Ascending aorta (tissue), 2 donors: ENCODE results near the gene HIVEP3. TPM values are rescaled to one million over a fixed set of nuclear protein-coding genes. Genes with fewer than 3 reads are reported as not detected.

Source experiments
- DNase-seq, 2 donors: peaks; one replicate each; pipeline ENCODE4 v3.0.0-alpha.2; 2019; ENCODE audit warnings: low spot score in 2 of 2
- H3K27ac ChIP-seq, 2 donors: fragments of 200-600 bp; sonication (generic); one replicate each; pipeline ENCODE4 v1.5.1; 2016 to 2017; ENCODE audit warnings: mild to moderate bottlenecking in 1 of 2
- H3K27me3 ChIP-seq: fragments of 200-600 bp; sonication (generic); one replicate; pipeline ENCODE4 v1.5.1; 2017
- H3K36me3 ChIP-seq, 2 donors: fragments of 200-600 bp; sonication (generic); one replicate each; pipeline ENCODE4 v1.5.1; 2016
- H3K4me1 ChIP-seq, 2 donors: fragments of 200-600 bp; sonication (generic); one replicate each; pipeline ENCODE4 v1.5.1; 2016 to 2017; ENCODE audit warnings: mild to moderate bottlenecking in 1 of 2
- H3K4me3 ChIP-seq, 2 donors: fragments of 200-600 bp; sonication (generic); one replicate each; pipeline ENCODE4 v1.5.1; 2016 to 2017; ENCODE audit warnings: mild to moderate bottlenecking in 1 of 2
- H3K9me3 ChIP-seq, 2 donors: fragments of 200-600 bp; sonication (generic); one replicate each; pipeline ENCODE4 v1.5.1; 2016
- CTCF ChIP-seq, 3 experiments: fragments of 200-600 bp in 2 of 3; fragments of 450-650 bp in 1 of 3; sonication (generic) in 2 of 3; IDR thresholded peaks; one replicate each; pipeline ENCODE4 v1.5.1; 2016 to 2019; ENCODE audit warnings: antibody characterized with exemption in 3 of 3, mild to moderate bottlenecking in 1 of 3, moderate library complexity in 1 of 3
- intact Hi-C: fragments of 100-400 bp; cut with DNase I; formaldehyde crosslinking; loops from one replicate; pipeline ENCODE4 v1.15.1; 2023
- total RNA-seq: library from RNA; depleted of rRNA; stranded (reverse); fragments of >200 nt; gene quantifications from one replicate; pipeline ENCODE4 v1.1.0, GENCODE V29; 2016

HIVEP3 gene
- total RNA-seq, 1 donor from 2014 or later, result 0.32 TPM

GRCh38 chr1:41900603-41901444, 17.9 kb downstream of the HIVEP3 start:
- intact Hi-C loops, result no loop called here
- no peaks in the 10 kb centered on the region for H3K9me3 ChIP-seq
- no peaks in the 10 kb centered on the region for H3K36me3 ChIP-seq
- H3K4me1 ChIP-seq, result no peaks in the 10 kb centered on the region
- no peak overlapping the region for H3K4me3 ChIP-seq
- no peaks in the 10 kb centered on the region for H3K27me3 ChIP-seq
- no peak for TF ChIP-seq CTCF (IDR thresholded peaks at IDR 0.05)
- no peak overlapping the region for H3K27ac ChIP-seq
- no peak for DNase-seq

GRCh38 chr1:41898191-41898713, 20.5 kb downstream of the HIVEP3 start:
- TF ChIP-seq CTCF (IDR thresholded peaks at IDR 0.05), result no peak
- DNase-seq, result no peak

GRCh38 chr1:41895552-41895951, 23.2 kb downstream of the HIVEP3 start:
- DNase-seq, result no peak
- no peaks in the 10 kb centered on the region for H3K27me3 ChIP-seq
- intact Hi-C loops, result no loop called here
- H3K4me1 ChIP-seq, result peaks cover 2 to 9% of the 10 kb centered on the region in 2 donors
- no peak for TF ChIP-seq CTCF (IDR thresholded peaks at IDR 0.05)
- no peak overlapping the region for H3K4me3 ChIP-seq
- no peaks in the 10 kb centered on the region for H3K9me3 ChIP-seq
- no peaks in the 10 kb centered on the region for H3K36me3 ChIP-seq
- H3K27ac ChIP-seq, result no peak overlapping the region

More at GRCh38 chr1:41898191-41898713, 20.5 kb downstream of the HIVEP3 start:
- Histone ChIP-seq H3K27me3 (no peaks in the 10 kb centered on the region), H3K36me3 (no peaks in the 10 kb centered on the region), H3K4me1 (peaks cover 0 to 2% of the 10 kb centered on the region in 2 donors), H3K27ac (no peak overlapping the region), H3K4me3 (no peak overlapping the region), H3K9me3 (no peaks in the 10 kb centered on the region)
- intact Hi-C loops, result no loop called here

- DNase-seq, result no peak
- H3K4me1 ChIP-seq, result peaks cover 2 to 10% of the 10 kb centered on the region in 2 donors
- no peak for TF ChIP-seq CTCF (IDR thresholded peaks at IDR 0.05)
- H3K36me3 ChIP-seq, result no peaks in the 10 kb centered on the region
- H3K27me3 ChIP-seq, result no peaks in the 10 kb centered on the region
- H3K4me3 ChIP-seq, result no peak overlapping the region
- no peak overlapping the region for H3K27ac ChIP-seq
- intact Hi-C loops, result no loop called here
- H3K9me3 ChIP-seq, result no peaks in the 10 kb centered on the region
These were observed 23.8 kb downstream of the HIVEP3 start for GRCh38 chr1:41894808-41895483.

- Histone ChIP-seq H3K9me3 (no peaks in the 10 kb centered on the region), H3K4me1 (peaks cover 2 to 10% of the 10 kb centered on the region in 2 donors), H3K36me3 (no peaks in the 10 kb centered on the region), H3K4me3 (no peak overlapping the region), H3K27ac (no peak overlapping the region), H3K27me3 (no peaks in the 10 kb centered on the region)
- no peak for DNase-seq
- no peak for TF ChIP-seq CTCF (IDR thresholded peaks at IDR 0.05)
- intact Hi-C loops, result no loop called here
These were observed 24.5 kb downstream of the HIVEP3 start for GRCh38 chr1:41894101-41894807.
